Trophoblast cell (in vitro differentiated cells and primary cell): ENCODE results near the gene SBF2.

Experiments
- DNase-seq, 2 donors: peaks; one replicate each; pipeline ENCODE4 v3.0.0-alpha.2; 2016
- H2AFZ ChIP-seq: 2 replicates; pipeline ENCODE4 v1.6.1; 2013; ENCODE audit warnings: low read length, moderate library complexity, mild to moderate bottlenecking; ENCODE audit not compliant: insufficient read depth, poor library complexity
- H2AK5ac ChIP-seq: 2 replicates; pipeline ENCODE4 v1.6.1; 2013; ENCODE audit warnings: mild to moderate bottlenecking, low read length
- H2BK120ac ChIP-seq: 2 replicates; pipeline ENCODE4 v1.6.1; 2013; ENCODE audit warnings: low read length, mild to moderate bottlenecking, moderate library complexity; ENCODE audit not compliant: insufficient read depth, poor library complexity
- H2BK12ac ChIP-seq: 2 replicates; pipeline ENCODE4 v1.6.1; 2013; ENCODE audit warnings: mild to moderate bottlenecking, low read length, moderate library complexity
- H2BK5ac ChIP-seq: 2 replicates; pipeline ENCODE4 v1.6.1; 2013; ENCODE audit warnings: low read length, low read depth, moderate library complexity, mild to moderate bottlenecking; ENCODE audit not compliant: poor library complexity
- H3K14ac ChIP-seq: 2 replicates; pipeline ENCODE4 v1.6.1; 2013; ENCODE audit warnings: mild to moderate bottlenecking, low read length
- H3K18ac ChIP-seq: 2 replicates; pipeline ENCODE4 v1.6.1; 2013; ENCODE audit warnings: mild to moderate bottlenecking, low read length
- H3K23ac ChIP-seq: 2 replicates; pipeline ENCODE4 v1.6.1; 2013; ENCODE audit warnings: low read length
- H3K27ac ChIP-seq: 2 replicates; pipeline ENCODE4 v1.5.1; 2013; ENCODE audit warnings: low read depth, mild to moderate bottlenecking, inconsistent platforms, low read length, moderate library complexity
- H3K27me3 ChIP-seq: 2 replicates; pipeline ENCODE4 v1.6.1; 2013; ENCODE audit warnings: inconsistent platforms, mild to moderate bottlenecking, low read length, moderate library complexity; ENCODE audit not compliant: insufficient read depth
- H3K36me3 ChIP-seq, 2 experiments: 1 replicate in 1 of 2; 2 replicates in 1 of 2; pipeline ENCODE4 v1.6.1; 2013; ENCODE audit warnings: low read length in 2 of 2, mild to moderate bottlenecking in 2 of 2, moderate library complexity in 1 of 2; ENCODE audit not compliant: insufficient read depth in 2 of 2, control insufficient read depth in 1 of 2
- H3K4ac ChIP-seq: 2 replicates; pipeline ENCODE4 v1.6.1; 2013; ENCODE audit warnings: low read depth, mild to moderate bottlenecking, low read length, moderate library complexity
- H3K4me1 ChIP-seq, 2 experiments: 1 replicate in 1 of 2; 2 replicates in 1 of 2; pipeline ENCODE4 v1.6.1; 2013; ENCODE audit warnings: low read length in 2 of 2, mild to moderate bottlenecking in 2 of 2, moderate library complexity in 1 of 2; ENCODE audit not compliant: insufficient read depth in 2 of 2, control insufficient read depth in 1 of 2
- H3K4me2 ChIP-seq: 2 replicates; pipeline ENCODE4 v1.6.1; 2013; ENCODE audit warnings: inconsistent platforms, mild to moderate bottlenecking, low read length, moderate library complexity
- H3K4me3 ChIP-seq: 2 replicates; pipeline ENCODE4 v1.5.1; 2013; ENCODE audit warnings: mild to moderate bottlenecking, low read depth, low read length, inconsistent platforms
- H3K79me1 ChIP-seq: one replicate; pipeline ENCODE4 v1.6.1; 2013; ENCODE audit warnings: low read length
- H3K79me2 ChIP-seq: 2 replicates; pipeline ENCODE4 v1.6.1; 2013; ENCODE audit warnings: low read length, mild to moderate bottlenecking; ENCODE audit not compliant: control insufficient read depth, insufficient read depth, poor library complexity
- H3K9ac ChIP-seq: 2 replicates; pipeline ENCODE4 v1.6.1; 2013; ENCODE audit warnings: mild to moderate bottlenecking, low read length
- H3K9me3 ChIP-seq: 2 replicates; pipeline ENCODE4 v1.6.1; 2013; ENCODE audit warnings: low read depth, mild to moderate bottlenecking, control low read depth, inconsistent platforms, low read length; ENCODE audit not compliant: insufficient read depth
- H4K12ac ChIP-seq: 2 replicates; pipeline ENCODE4 v1.6.1; 2013; ENCODE audit warnings: low read depth, mild to moderate bottlenecking, low read length, moderate library complexity
- H4K8ac ChIP-seq: 2 replicates; pipeline ENCODE4 v1.6.1; 2013; ENCODE audit warnings: low read depth, mild to moderate bottlenecking, low read length, moderate library complexity
- H4K91ac ChIP-seq: one replicate; pipeline ENCODE4 v1.6.1; 2013; ENCODE audit warnings: low read depth, mild to moderate bottlenecking, low read length, moderate library complexity
- WGBS: extraction: QIAGEN DNeasy Blood & Tissue Kit; methylation state at CpG from one replicate; pipeline ENCODE4 v1.1.7; 2013; ENCODE audit warnings: missing lambda C conversion rate; ENCODE audit not compliant: insufficient read length, insufficient coverage; ENCODE audit errors: extremely low coverage; 5-methylcytosine and 5-hydroxymethylcytosine counted together

SBF2 gene

GRCh38 chr11:9763301-9763700 is 530.7 kb downstream of the SBF2 start:
- H3K27ac ChIP-seq, result no peak overlapping the region
- no CpG with 5 or more reads among the region's 1 CpG for WGBS

DNA sequence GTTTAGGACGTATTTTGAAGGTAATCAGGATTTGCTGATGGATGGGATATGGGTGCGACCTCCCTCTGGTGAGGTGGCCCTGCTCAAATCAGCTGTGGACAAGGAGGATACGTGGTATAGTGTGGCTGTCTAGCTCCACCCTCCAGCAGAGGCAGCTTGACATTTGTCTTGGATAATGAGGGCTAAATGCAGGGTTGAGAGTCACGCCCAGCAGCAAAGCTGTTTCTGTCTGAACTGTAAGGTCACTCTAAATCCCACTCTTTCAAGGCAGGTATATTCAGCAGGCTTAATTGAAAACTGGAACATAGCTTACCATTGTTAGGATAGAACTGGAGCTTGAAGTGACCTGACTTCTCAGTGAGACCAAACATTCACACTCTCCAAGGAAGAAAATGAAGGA is 531.5 kb downstream of the SBF2 start:
- Histone ChIP-seq H3K9me3 (no peaks in the 10 kb centered on the region), H4K91ac (peak overlapping the region; percentile 82), H3K14ac (peak overlapping the region; percentile 2), H3K36me3 (no peaks in the 10 kb centered on the region), H3K23ac (no peak overlapping the region), H2AFZ (no peak overlapping the region), H2AK5ac (no peak overlapping the region), H3K4me1 (peaks cover 41 to 50% of the 10 kb centered on the region in 2 experiments), H3K4me3 (no peak overlapping the region), H3K79me1 (peaks cover 55% of the 10 kb centered on the region), H3K27me3 (no peaks in the 10 kb centered on the region), H2BK5ac (no peak overlapping the region), H2BK12ac (peak overlapping the region; percentile 29), H3K27ac (no peak overlapping the region), H3K79me2 (peaks cover 15% of the 10 kb centered on the region), H4K8ac (no peak overlapping the region), H3K18ac (peak overlapping the region; percentile 31), H3K4ac (no peak overlapping the region), H2BK120ac (peak overlapping the region; percentile 65), H4K12ac (no peak overlapping the region), H3K9ac (no peak overlapping the region), H3K4me2 (no peak overlapping the region)
- no peak for DNase-seq
- no CpG with 5 or more reads among the region's 4 CpGs for WGBS

More at GRCh38 chr11:9763301-9763700, 530.7 kb downstream of the SBF2 start:
- no peak overlapping the region for H3K14ac ChIP-seq
- H3K4me3 ChIP-seq, result no peak overlapping the region
- H3K4me2 ChIP-seq, result no peak overlapping the region
- H2BK120ac ChIP-seq, result no peak overlapping the region
- H3K18ac ChIP-seq, result no peak overlapping the region
- H4K12ac ChIP-seq, result no peak overlapping the region
- no peaks in the 10 kb centered on the region for H3K27me3 ChIP-seq
- H3K9me3 ChIP-seq, result no peaks in the 10 kb centered on the region
- H2AFZ ChIP-seq, result no peak overlapping the region
- peaks cover 14% of the 10 kb centered on the region for H3K79me2 ChIP-seq
- no peak for DNase-seq
- no peak overlapping the region for H2BK5ac ChIP-seq
- H3K36me3 ChIP-seq, result no peaks in the 10 kb centered on the region
- no peak overlapping the region for H3K9ac ChIP-seq
- H2AK5ac ChIP-seq, result no peak overlapping the region
- H4K91ac ChIP-seq, result no peak overlapping the region
- no peak overlapping the region for H3K4ac ChIP-seq
- peaks cover 49% of the 10 kb centered on the region for H3K79me1 ChIP-seq
- H3K23ac ChIP-seq, result no peak overlapping the region
- no peak overlapping the region for H2BK12ac ChIP-seq
- no peak overlapping the region for H4K8ac ChIP-seq
- peaks cover 39 to 46% of the 10 kb centered on the region in 2 experiments for H3K4me1 ChIP-seq

- DNase-seq, result peak in 1 of 2 donors; percentile 64
- no peak overlapping the region for H3K27ac ChIP-seq
- H3K14ac ChIP-seq, result no peak overlapping the region
- H2BK120ac ChIP-seq, result peak overlapping the region; percentile 65
- H3K9ac ChIP-seq, result no peak overlapping the region
- H3K9me3 ChIP-seq, result no peaks in the 10 kb centered on the region
- no peak overlapping the region for H4K91ac ChIP-seq
- peaks cover 42 to 52% of the 10 kb centered on the region in 2 experiments for H3K4me1 ChIP-seq
- H3K4ac ChIP-seq, result no peak overlapping the region
- H3K27me3 ChIP-seq, result no peaks in the 10 kb centered on the region
- no peaks in the 10 kb centered on the region for H3K36me3 ChIP-seq
- H3K18ac ChIP-seq, result no peak overlapping the region
- no CpG with 5 or more reads among the region's 6 CpGs for WGBS
- no peak overlapping the region for H2AK5ac ChIP-seq
- H3K79me2 ChIP-seq, result peaks cover 15% of the 10 kb centered on the region
- no peak overlapping the region for H2BK5ac ChIP-seq
- no peak overlapping the region for H3K23ac ChIP-seq
- peaks cover 55% of the 10 kb centered on the region for H3K79me1 ChIP-seq
- no peak overlapping the region for H3K4me3 ChIP-seq
- H2AFZ ChIP-seq, result no peak overlapping the region
- no peak overlapping the region for H2BK12ac ChIP-seq
- no peak overlapping the region for H3K4me2 ChIP-seq
- no peak overlapping the region for H4K8ac ChIP-seq
- H4K12ac ChIP-seq, result no peak overlapping the region
These were observed 532.5 kb downstream of the SBF2 start for GRCh38 chr11:9761441-9761945.

DNA sequence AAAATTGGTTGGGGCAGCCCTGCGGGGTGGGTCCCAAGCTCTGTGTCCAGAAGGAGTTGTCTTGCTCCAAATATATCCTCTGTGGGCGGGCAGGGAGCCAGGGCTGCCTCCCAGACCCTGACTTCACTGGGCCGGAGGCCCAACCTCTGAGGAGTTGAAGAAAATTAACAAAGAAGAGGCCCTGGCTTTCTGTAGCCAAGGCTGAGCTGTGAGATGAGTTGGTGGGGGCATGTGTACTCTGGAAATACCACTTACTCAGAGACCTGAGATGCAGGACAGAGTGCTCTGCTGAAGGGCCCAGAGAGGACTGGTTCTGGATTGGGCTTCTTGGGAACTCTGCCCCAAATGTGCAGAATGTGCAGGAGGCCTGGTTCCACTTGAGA is 533.8 kb downstream of the SBF2 start:
- WGBS, result no CpG with 5 or more reads among the region's 3 CpGs

More for the DNA sequence above, 533.8 kb downstream of the SBF2 start:
- H2BK5ac ChIP-seq, result peak overlapping the region; percentile 64
- H2BK120ac ChIP-seq, result peak overlapping the region; percentile 39
- peak overlapping the region; percentile 14 for H4K8ac ChIP-seq
- H3K4me2 ChIP-seq, result no peak overlapping the region
- H3K9me3 ChIP-seq, result no peaks in the 10 kb centered on the region
- peak overlapping the region; percentile 60 for H4K91ac ChIP-seq
- no peak overlapping the region for H2AK5ac ChIP-seq
- H3K27ac ChIP-seq, result peak overlapping the region; percentile 13
- H3K9ac ChIP-seq, result no peak overlapping the region
- no peak overlapping the region for H4K12ac ChIP-seq
- peak overlapping the region; percentile 9 for H3K18ac ChIP-seq
- H3K79me2 ChIP-seq, result peaks cover 10% of the 10 kb centered on the region
- H3K14ac ChIP-seq, result peak overlapping the region; percentile 32
- no peak overlapping the region for H3K23ac ChIP-seq
- H3K36me3 ChIP-seq, result no peaks in the 10 kb centered on the region
- peaks cover 42 to 52% of the 10 kb centered on the region in 2 experiments for H3K4me1 ChIP-seq
- no peak overlapping the region for H3K4ac ChIP-seq
- H2BK12ac ChIP-seq, result peak overlapping the region; percentile 21
- no peaks in the 10 kb centered on the region for H3K27me3 ChIP-seq
- peaks cover 49% of the 10 kb centered on the region for H3K79me1 ChIP-seq
- DNase-seq, result peak in 1 of 2 donors; percentile 33
- no peak overlapping the region for H3K4me3 ChIP-seq
- H2AFZ ChIP-seq, result no peak overlapping the region
